HG03469 (cell line): ENCODE data around the gene ABTB2.

Source experiments
- ATAC-seq: cut with Tn5 transposase; IDR thresholded peaks from one replicate; pipeline ENCODE4 v1.9.1; 2021; ENCODE audit warnings: mild to moderate bottlenecking, moderate library complexity, moderate number of reproducible peaks; ENCODE audit not compliant: unreplicated experiment

The ABTB2 gene

DNA sequence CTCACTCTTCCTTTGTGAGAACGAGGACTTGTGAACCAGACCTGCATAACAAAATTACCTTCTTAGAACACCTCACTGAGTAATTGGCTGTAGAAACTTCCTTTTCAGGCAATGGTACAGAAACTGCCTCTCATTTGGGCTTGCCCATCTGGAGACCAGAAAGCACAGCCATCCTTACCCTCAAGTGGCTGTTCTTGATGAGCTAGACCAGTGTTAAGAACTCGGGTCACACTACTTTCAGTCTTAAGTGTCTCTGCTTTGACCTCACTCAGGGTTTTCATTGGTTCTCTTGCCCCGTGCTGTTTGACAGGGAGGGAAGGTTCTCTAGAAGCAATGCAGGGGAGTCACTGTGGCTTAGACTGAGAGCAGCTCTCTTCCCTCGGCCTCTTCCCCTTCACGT, 223.0 kb downstream of the ABTB2 start:
- no peak for ATAC-seq

DNA sequence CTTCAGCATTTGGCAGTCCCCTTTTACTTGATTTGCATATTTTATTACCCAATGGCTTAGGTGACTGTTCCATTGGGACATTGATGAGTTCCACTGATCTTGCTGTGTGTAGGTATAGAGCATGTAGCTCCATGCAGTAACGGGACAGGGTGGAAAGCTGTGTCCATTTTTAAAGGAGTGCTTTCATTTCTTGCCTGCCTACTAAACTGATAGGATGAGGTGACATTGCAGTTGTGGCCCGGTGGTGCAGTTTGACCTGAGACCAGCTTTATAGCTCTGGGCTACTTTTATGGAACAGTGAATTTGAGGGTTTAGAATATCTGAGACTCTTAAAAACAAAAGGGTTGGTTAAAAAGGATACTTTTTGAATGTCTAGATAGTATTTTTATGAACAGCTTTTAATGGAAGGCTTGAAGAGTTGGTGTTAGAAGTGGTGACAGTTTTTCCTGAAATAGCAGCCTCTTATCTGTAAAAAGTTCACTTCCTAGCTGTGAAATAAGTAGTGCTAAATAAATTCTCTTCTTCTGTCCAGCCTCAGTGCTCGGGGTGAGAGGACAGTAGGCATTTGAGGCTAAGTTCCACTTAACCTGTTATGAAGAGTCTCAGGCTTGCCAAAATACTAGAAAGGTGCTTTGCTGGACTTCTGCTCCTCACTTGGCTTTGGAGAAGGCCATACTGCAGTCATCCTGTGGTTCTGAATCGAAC, 225.4 kb downstream of the ABTB2 start:
- ATAC-seq, result no peak

DNA sequence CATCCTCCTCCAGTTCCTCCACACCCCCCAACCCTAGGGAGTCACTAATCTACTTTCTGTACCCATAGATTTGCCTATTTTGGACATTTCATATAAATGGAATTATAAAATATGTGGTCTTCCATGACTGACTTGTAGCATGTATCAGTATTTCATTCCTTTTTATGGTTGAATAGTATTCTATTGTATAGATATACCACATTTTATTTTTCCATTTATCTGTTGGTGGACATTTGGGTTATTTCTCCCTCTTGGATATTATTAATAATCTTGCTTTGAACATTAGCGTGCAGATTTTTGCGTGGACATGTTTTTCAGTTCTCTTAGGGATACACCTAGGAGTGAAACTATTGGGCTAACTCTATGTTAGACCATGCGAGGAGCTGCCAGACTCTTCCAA, 229.0 kb downstream of the ABTB2 start:
- no peak for ATAC-seq

DNA sequence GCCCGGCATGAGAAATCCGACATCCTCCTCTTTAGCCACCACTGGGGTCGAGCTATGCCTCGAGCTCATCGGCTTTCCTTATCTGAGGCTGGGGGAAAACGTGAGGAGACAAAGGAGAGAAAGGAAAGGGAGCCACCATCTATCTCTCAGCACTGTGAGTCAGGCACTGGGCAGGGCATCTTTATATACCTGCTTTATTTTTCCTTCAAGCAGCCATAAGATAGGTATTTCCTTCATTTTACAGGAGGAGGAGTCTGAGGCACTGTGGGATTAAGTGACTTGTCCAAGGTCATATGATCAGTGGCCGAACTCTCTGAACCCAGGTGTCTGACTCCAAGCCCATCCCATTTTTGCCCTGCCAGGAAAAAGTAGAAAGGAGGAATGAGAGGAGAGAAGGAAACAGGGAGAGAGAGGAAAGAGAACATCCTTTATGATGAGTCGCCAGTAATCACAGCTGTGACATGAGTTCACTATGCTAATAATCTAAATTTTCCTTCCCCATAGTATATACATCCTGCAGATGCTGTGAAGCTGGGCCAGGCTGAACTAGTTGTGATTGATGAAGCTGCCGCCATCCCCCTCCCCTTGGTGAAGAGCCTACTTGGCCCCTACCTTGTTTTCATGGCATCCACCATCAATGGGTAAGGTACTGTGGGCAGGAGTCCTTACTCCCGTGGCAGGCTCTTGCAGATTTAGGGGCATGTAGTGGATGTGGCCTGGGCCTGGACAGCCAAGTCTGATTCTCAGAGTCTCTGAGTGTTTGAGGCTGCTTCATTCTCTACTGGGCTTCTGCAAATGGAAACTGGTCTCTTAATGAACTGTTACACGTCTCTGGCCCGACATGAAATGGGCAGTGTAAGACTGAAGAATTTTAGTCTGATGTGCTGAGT, 230.6 kb downstream of the ABTB2 start:
- no peak for ATAC-seq

DNA sequence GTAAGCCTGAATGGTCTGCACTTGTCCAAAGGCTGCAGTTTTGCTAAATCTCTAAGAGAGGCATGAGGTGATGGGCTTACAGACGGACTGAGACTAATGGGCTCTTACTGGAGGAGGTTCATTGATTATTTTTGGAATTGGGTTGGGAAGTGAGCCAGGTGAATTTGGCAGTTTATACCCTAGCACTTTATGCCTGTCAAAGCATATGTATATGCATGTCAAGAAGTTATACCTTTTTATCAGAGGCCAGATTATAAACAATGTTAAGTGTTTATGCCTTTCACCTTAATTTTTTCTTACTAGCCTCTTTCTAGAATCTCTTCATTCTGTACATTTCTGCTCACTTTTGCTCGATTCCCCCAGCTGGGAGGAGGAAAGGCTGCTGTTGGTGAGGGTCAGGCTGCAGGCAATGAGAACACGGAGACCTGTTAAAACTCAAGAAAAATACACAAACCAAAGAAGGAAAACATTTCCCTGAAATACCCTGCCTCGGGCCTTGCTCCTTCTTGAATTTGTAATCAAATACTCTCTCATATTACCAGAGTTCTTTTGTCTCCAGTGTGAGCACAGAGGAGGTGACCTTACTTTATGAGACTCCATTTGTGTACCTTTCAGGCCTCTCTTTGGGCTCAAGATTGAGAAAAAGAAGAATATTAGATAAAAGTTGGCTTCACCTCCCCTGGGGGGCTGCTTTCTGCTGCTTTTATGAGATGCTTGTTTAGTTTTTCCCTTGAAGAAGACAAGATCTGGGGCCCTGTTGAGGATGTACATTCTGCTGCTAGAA, 232.7 kb downstream of the ABTB2 start:
- no peak for ATAC-seq

DNA sequence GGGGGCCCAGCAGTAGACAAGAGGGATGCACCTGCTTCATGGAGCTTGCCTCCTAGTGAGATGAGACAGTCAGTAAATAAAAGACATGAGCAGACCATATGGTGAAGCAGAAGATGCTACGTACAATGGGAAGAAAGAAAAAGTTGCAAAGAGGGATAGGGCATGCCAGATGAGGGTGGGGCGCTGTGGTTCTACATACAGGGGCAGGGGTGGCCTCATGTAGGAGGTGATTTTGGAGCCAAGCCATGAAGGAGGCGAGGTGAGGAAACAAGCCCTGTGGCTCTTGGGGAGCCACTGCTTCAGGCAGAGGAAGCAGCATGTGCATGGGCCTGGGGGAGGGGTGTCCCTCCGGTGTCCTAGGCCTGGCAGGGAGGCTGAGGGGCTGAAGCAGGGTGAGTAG, 237.2 kb downstream of the ABTB2 start:
- ATAC-seq, result no peak

DNA sequence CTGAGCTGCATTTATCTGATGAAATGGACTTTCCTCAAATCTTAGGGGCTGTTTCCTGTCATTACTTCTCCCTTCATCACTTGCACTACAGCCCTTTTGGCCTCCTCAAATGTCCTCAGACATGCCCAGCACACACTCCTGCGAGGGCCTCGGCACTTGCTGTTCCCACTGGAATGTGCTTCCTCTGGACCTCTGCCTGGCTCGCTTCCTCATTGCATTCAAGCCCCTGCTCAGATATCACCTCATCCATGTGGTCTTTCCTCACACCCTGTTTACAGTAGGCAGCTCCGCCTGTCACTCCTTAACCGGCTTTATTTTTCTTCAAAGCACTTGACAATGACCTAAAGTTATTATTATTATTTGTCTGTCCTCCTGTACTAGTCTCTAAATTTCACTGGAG, 243.3 kb downstream of the ABTB2 start:
- ATAC-seq, result no peak

DNA sequence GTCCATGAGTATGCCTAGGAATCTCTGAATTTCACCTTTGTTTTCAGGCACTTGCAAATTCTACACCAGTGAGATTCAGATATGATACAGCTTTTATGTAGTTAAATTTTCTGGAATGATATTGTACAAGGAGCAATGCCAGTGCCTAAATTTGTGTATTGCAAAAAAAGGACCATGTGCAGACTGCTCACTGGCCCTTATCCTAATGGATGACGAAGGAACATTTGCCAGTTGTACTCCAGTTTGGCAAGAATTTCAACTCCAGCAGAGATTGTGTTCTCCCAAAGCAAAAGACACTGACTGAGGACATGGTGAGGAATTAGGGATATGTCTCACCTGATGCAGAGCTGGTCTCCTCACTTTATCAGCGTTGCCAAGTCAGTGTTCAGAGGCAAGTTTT, 243.8 kb downstream of the ABTB2 start:
- no peak for ATAC-seq

DNA sequence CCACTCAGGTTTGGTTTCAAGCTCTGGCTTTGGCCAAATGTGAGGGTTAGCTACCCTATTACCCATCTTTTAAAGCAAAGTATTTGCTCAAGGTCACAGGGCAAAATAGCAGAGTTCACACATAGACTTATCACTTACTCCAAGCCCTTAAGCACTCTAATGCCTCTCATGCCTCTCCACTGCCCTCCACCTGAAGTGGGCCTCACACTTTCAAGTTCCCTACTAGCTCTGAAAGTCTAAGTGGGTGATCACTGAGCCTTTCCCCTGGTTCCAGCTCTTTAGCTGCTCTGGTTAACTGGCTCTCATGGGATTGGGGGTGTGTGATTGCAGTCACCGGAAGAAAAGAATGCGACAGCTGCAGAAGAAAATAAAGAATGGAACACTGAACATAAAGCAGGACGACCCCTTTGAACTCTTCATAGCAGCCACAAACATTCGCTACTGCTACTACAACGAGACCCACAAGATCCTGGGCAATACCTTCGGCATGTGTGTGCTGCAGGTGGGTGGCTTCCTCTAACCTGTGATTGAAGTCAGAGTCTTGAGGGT, 246.0 kb downstream of the ABTB2 start:
- ATAC-seq, result no peak

DNA sequence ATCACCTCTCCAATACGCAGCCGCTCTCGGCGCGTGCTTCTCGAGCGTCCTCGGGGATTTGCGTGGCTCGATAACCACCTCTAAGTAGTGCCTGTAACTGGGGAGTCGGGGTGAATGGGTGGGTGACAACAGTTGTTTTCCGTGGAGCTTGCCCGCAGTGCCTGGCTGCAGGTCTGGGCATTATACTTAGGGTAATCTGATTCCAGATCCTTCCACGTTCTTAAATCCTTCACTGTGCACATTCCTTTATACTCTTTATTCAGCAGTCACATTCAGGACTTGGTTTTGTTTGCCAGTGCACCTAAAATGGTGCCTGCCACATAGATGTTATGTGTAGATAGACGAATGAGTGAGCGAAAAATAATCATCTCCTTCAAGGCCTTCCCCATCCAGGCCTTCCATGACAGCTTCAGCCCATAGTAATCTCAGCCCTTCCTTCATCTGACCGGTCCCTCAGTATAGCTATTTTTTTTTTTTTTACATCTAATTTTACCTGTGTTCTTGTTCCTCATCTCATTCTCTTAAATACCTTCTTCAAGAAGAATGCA, 251.8 kb downstream of the ABTB2 start:
- peak; percentile 3 for ATAC-seq

DNA sequence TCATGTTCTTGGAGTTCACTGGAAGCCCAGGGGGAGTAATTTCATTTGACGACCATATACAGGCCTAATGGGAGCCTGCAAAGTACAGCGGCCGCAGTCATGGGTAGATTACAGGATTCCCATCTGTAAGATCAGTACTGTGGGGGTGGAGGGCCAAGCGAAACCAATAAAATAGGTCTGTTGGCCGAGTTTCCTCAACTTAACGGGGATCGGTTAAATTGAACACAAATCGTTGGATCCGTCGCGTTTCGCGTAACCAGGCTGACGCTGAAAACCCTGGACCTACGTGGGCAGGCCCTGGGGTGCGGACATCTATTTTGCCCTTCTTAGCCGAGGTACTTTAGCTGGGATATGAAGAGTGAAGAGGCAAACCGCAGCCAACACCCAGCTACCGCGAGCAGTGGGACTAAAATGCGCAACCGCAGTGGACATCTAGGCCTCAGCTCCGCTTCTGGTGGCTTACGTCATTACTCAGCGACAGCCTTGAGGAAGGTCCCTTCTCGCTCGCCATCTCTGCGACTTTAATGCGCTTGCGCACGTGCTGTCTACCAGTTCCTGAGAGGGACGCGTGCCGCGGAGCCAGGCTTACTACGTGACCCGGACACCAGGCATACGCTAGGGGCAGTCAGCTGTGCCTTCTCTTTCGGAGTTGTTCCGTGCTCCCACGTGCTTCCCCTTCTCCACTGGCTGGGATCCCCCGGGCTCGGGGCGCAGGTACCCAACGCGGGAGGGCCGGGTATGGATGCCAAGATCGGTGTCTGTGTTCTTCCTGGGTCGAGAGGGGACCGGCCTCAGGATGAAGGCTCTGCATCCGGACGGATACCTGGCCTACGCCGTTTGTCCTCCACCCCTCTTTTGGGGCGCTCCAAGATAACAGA, 252.5 kb downstream of the ABTB2 start, which contains the start of gene NAT10:
NAT10 (plus strand) TSS at position 551 of the 878 bp plus-strand sequence. CDS start 2,597 bp downstream, outside the sequence.
- ATAC-seq, result peak; percentile 90

DNA sequence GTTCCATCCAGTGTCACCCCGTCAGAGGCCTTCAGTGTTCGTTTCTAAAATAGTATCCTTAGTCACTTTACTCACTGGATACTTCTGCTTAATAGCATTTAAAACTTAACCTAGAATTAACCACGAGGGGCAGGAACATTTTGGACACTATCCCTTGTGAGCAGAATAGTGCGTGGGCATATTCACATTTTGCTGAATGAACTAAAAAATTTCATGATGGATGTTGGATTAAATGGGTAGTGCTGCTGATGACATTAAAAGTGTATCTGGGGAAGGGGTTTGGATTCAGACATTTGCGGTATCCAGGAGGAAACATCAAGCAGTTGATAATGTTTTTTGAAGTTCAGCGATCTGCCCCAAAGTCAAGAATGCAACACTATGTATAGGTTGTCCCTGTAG, 253.1 kb downstream of the ABTB2 start:
- no peak for ATAC-seq
